HEK293T (cell line): ENCODE data around the gene BGLAP.

Experiments used
- ARNT ChIP-seq: fragments of 450-650 bp; IDR thresholded peaks from 2 replicates; pipeline ENCODE4 v1.6.1; 2017; ENCODE audit warnings: mild to moderate bottlenecking
- BHLHE40 ChIP-seq: fragments of 450-650 bp; IDR thresholded peaks from 2 replicates; pipeline ENCODE4 v1.6.1; 2016; ENCODE audit warnings: mild to moderate bottlenecking, moderate library complexity, borderline replicate concordance
- CTBP1 ChIP-seq: fragments of 450-650 bp; IDR thresholded peaks from 2 replicates; pipeline ENCODE4 v1.6.1; 2016; ENCODE audit warnings: borderline replicate concordance
- FOXA1 ChIP-seq: fragments of 450-650 bp; IDR thresholded peaks from 2 replicates; pipeline ENCODE4 v1.6.1; 2016; ENCODE audit warnings: mild to moderate bottlenecking
- FOXK2 ChIP-seq: fragments of 450-650 bp; IDR thresholded peaks from 2 replicates; pipeline ENCODE4 v1.6.1; 2016; ENCODE audit warnings: mild to moderate bottlenecking
- FOXM1 ChIP-seq: fragments of 450-650 bp; IDR thresholded peaks from 2 replicates; pipeline ENCODE4 v1.6.1; 2017; ENCODE audit warnings: mild to moderate bottlenecking, borderline replicate concordance
- HDGF ChIP-seq: fragments of 450-650 bp; IDR thresholded peaks from 2 replicates; pipeline ENCODE4 v1.6.1; 2017; ENCODE audit warnings: antibody characterized with exemption, borderline replicate concordance
- L3MBTL2 ChIP-seq: fragments of 450-650 bp; conservative IDR thresholded peaks from 2 replicates; pipeline ENCODE4 v1.6.1; 2016; ENCODE audit warnings: mild to moderate bottlenecking
- NFRKB ChIP-seq: fragments of 450-650 bp; IDR thresholded peaks from 2 replicates; pipeline ENCODE4 v1.6.1; 2016; ENCODE audit warnings: mild to moderate bottlenecking, moderate library complexity
- PKNOX1 ChIP-seq: fragments of 450-650 bp; IDR thresholded peaks from 2 replicates; pipeline ENCODE4 v1.6.1; 2016
- SP1 ChIP-seq: fragments of 450-650 bp; IDR thresholded peaks from 2 replicates; pipeline ENCODE4 v1.6.1; 2017
- TARDBP ChIP-seq: fragments of 450-650 bp; IDR thresholded peaks from 2 replicates; pipeline ENCODE4 v1.6.1; 2016

DNA sequence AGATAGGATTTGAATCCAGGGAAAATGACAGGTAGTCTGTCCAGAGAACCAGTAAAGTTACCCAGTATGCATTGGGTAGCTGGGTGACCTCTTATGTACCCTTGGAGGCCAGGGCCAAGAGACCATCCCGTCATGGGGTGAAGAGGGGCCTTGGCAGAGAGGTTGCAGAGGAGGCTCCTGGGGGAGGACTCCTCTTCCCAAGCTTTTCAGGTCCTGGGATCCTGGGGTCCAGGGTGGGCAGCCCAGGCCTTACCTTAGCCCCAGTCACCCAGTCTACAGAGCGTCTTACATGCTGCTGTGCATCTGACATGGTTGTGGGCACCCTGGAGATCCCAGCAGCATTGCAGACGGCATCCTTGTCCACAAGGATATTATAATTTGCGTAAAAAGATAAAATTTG, 15.2 kb upstream of the BGLAP start:
- TF ChIP-seq SP1 (no peak), TARDBP (no peak), HDGF (no peak), BHLHE40 (no peak), ARNT (no peak), NFRKB (no peak), FOXA1 (no peak), PKNOX1 (no peak), L3MBTL2 (no peak), CTBP1 (no peak), FOXM1 (no peak), FOXK2 (no peak)
